GM19035 (cell line): ENCODE results near the gene MRM2.

ENCODE experiments used
- ATAC-seq: cut with Tn5 transposase; IDR thresholded peaks from one replicate; pipeline ENCODE4 v1.9.1; 2021; ENCODE audit not compliant: unreplicated experiment

The MRM2 gene

GRCh38 chr7:2209146-2209960 is 32.7 kb downstream of the MRM2 start:
- peak; percentile 69 for ATAC-seq

GRCh38 chr7:2208712-2209111 is 33.3 kb downstream of the MRM2 start:
- ATAC-seq, result no peak

GRCh38 chr7:2205036-2205780 is 36.8 kb downstream of the MRM2 start:
- no peak for ATAC-seq

GRCh38 chr7:2204446-2204845 is 37.6 kb downstream of the MRM2 start:
- ATAC-seq, result no peak

GRCh38 chr7:2203766-2204300 is 38.2 kb downstream of the MRM2 start:
- no peak for ATAC-seq

- no peak for ATAC-seq
Observed at GRCh38 chr7:2202901-2203765, 38.9 kb downstream of the MRM2 start.

GRCh38 chr7:2202361-2202761 is 39.6 kb downstream of the MRM2 start:
- no peak for ATAC-seq

- no peak for ATAC-seq
Observed at GRCh38 chr7:2201686-2202360, 40.2 kb downstream of the MRM2 start.

- no peak for ATAC-seq
Observed at GRCh38 chr7:2201128-2201527, 40.9 kb downstream of the MRM2 start.

GRCh38 chr7:2200584-2200980 is 41.4 kb downstream of the MRM2 start:
- ATAC-seq, result no peak

- no peak for ATAC-seq
Observed at GRCh38 chr7:2199956-2200583, 41.9 kb downstream of the MRM2 start.

GRCh38 chr7:2199528-2199927 is 42.5 kb downstream of the MRM2 start:
- no peak for ATAC-seq

- no peak for ATAC-seq
Observed at GRCh38 chr7:2198760-2199159, 43.2 kb downstream of the MRM2 start.

- no peak for ATAC-seq
Observed at GRCh38 chr7:2198206-2198605, 43.8 kb downstream of the MRM2 start.

- no peak for ATAC-seq
Observed at GRCh38 chr7:2197436-2198155, 44.4 kb downstream of the MRM2 start.

GRCh38 chr7:2196381-2197378 is 45.3 kb downstream of the MRM2 start:
- no peak for ATAC-seq

- no peak for ATAC-seq
Observed at GRCh38 chr7:2195400-2196246, 46.4 kb downstream of the MRM2 start.
